ENCODE measurements around the gene CABLES1. TPM values are rescaled to one million over a fixed set of nuclear protein-coding genes. Genes with fewer than 3 reads are reported as not detected.
A peak's percentile ranks its signal among the peaks of the same experiment; 100 is the strongest.

Gene CABLES1
- total RNA-seq, 1 donor from 2014 or later = 2.3 TPM

DNA sequence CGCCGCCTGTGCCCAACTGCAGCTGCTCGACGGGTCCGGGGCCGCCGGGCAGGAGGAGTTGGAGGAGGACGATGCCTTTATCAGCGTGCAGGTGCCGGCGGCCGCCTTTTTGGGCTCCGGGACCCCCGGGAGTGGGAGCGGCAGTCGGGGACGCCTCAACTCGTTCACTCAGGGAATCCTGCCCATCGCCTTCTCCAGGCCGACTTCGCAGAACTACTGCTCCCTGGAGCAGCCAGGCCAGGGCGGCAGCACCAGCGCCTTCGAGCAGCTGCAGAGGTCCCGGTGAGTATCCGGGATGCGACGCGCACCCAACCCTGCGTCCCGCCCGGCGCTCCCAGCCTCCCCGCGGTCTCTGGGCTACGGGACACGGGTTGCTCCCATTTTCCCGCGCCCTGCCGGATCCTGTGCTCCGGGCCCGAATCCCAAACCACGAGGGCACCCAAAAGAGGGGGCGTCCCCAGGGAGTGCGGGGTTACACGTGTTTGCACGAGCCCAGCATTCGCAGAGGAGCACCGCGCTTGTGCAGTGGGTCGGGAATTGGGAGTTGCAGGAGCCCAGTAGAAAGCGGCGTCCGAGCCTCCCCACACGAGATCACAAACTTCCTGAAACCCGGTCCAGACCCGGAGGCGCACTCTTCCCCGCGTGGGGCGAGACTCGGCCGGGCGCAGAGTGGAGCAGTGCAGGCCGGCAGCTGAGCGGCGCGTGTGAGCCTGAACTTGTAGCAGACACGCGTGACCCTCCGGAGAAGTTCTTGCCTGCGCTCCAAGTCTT is 1.2 kb downstream of the CABLES1 start:
- TF ChIP-seq CTCF (conservative IDR thresholded peaks at IDR 0.05) = no peak
- Mint-ChIP-seq H3K4me3 (peak overlapping the region; percentile 74), H3K36me3 (ENCODE audit: low read depth) (no peaks in the 10 kb centered on the region), H3K27me3 (ENCODE audit: low read depth) (peaks cover 79% of the 10 kb centered on the region), H3K9me3 (no peaks in the 10 kb centered on the region), H3K4me1 (peaks cover 19% of the 10 kb centered on the region), H3K27ac (ENCODE audit: unreplicated experiment) (no peak overlapping the region)
- no peak for DNase-seq (ENCODE audit: low read depth, low spot score)

- no peak overlapping the region for H3K27ac Mint-ChIP-seq (ENCODE audit: unreplicated experiment)
- no peaks in the 10 kb centered on the region for H3K36me3 Mint-ChIP-seq (ENCODE audit: low read depth)
- peaks cover 24% of the 10 kb centered on the region for H3K4me1 Mint-ChIP-seq
- no peaks in the 10 kb centered on the region for H3K9me3 Mint-ChIP-seq
- no peak for DNase-seq (ENCODE audit: low read depth, low spot score)
- no peak for TF ChIP-seq CTCF (conservative IDR thresholded peaks at IDR 0.05)
- peak overlapping the region; percentile 74 for H3K4me3 Mint-ChIP-seq
- peaks cover 72% of the 10 kb centered on the region for H3K27me3 Mint-ChIP-seq (ENCODE audit: low read depth)
Observed at GRCh38 chr18:23137097-23137635, 1.9 kb downstream of the CABLES1 start.

GRCh38 chr18:23137788-23138216 is 2.5 kb downstream of the CABLES1 start:
- no peak for DNase-seq (ENCODE audit: low read depth, low spot score)
- Mint-ChIP-seq H3K4me3 (peak overlapping the region; percentile 74), H3K4me1 (peaks cover 24% of the 10 kb centered on the region), H3K9me3 (no peaks in the 10 kb centered on the region), H3K27ac (ENCODE audit: unreplicated experiment) (no peak overlapping the region), H3K27me3 (ENCODE audit: low read depth) (peaks cover 66% of the 10 kb centered on the region), H3K36me3 (ENCODE audit: low read depth) (no peaks in the 10 kb centered on the region)
- no peak for TF ChIP-seq CTCF (conservative IDR thresholded peaks at IDR 0.05)

GRCh38 chr18:23138471-23138870 is 3.2 kb downstream of the CABLES1 start:
- Mint-ChIP-seq H3K9me3 (no peaks in the 10 kb centered on the region), H3K27me3 (ENCODE audit: low read depth) (peaks cover 65% of the 10 kb centered on the region), H3K4me1 (peaks cover 24% of the 10 kb centered on the region), H3K4me3 (peak overlapping the region; percentile 74), H3K27ac (ENCODE audit: unreplicated experiment) (no peak overlapping the region), H3K36me3 (ENCODE audit: low read depth) (no peaks in the 10 kb centered on the region)
- TF ChIP-seq CTCF (conservative IDR thresholded peaks at IDR 0.05) = no peak
- no peak for DNase-seq (ENCODE audit: low read depth, low spot score)

- Mint-ChIP-seq H3K27ac (ENCODE audit: unreplicated experiment) (peak overlapping the region; percentile 57), H3K36me3 (ENCODE audit: low read depth) (no peaks in the 10 kb centered on the region), H3K4me3 (peak overlapping the region; percentile 21), H3K9me3 (no peaks in the 10 kb centered on the region), H3K27me3 (ENCODE audit: low read depth) (peaks cover 45% of the 10 kb centered on the region), H3K4me1 (peaks cover 23% of the 10 kb centered on the region)
- TF ChIP-seq CTCF (conservative IDR thresholded peaks at IDR 0.05) = no peak
- no peak for DNase-seq (ENCODE audit: low read depth, low spot score)
Observed at GRCh38 chr18:23141104-23141999, 6.1 kb downstream of the CABLES1 start.

Measured in neural crest cell (in vitro differentiated cells).